HG02588 (cell line): Measurements from ENCODE around the gene LCE6A.

ENCODE experiments used
- ATAC-seq: cut with Tn5 transposase; IDR thresholded peaks from one replicate; pipeline ENCODE4 v1.9.1; 2021; ENCODE audit warnings: mild to moderate bottlenecking, moderate library complexity; ENCODE audit not compliant: unreplicated experiment

Gene LCE6A, protein sequence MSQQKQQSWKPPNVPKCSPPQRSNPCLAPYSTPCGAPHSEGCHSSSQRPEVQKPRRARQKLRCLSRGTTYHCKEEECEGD

DNA sequence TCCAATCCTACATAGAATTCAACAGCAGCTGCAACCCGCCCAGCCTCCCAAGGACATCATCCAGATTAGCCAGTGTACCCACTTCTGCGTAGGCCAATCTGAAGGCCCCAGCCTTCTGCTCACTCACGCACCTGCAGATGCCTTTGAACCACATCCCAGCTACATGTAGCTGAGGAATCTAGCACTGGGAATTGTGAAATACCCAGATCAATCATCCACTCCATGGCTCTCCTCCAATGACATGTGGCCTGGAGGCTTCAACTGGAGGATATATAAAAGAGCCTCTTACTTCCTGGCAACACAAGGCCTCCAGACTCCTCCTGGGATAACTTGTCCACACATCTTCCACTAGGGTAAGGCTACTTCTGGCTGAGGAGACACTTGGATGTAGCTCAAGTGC lies at the start of gene LCE6A:
TSS of gene LCE6A (plus strand) at position 301 of the 400 bp plus-strand sequence. CDS start 665 bp downstream, outside the sequence.
- ATAC-seq = no peak

DNA sequence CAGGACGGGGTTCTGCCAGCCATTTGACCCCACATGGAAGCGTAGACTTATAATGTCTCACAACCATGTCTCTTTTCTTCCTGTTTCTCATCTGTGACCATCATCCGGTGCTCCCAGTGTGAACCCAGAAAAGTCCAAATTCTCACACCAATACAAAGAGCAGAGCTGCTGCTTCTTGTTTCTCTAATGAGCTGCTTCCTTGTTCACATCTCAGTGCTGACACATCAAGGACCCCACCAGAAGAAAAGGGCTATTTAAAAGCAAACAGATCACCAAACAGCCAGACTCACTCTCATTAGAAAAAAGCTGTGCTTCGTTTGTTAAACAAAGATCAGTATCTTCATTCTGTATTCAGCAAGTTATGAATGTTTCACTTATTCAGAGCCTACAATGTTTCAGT lies 47.0 kb upstream of the LCE6A start:
- no peak for ATAC-seq

DNA sequence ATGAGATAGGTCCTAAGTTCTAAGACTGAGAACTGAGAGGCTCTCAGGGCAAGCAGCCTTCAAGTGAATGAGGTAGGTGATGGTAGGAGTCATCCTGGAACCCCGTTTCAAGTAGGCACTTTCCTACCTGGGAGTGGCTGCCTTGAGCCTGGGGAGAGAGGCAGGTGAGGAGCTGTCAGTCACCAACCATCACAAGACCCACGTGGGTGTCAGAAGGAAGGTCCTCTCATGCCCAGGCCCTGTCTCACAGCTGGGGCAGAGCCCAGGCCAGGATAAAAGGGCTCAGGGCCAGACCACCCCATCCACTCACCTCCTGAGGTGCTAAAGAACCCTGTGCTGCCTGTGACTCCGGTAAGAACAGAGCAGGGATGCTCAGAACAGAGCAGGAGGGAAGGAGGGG lies 46.2 kb upstream of the LCE6A start, which contains the start of gene LCE1D:
TSS of gene LCE1D (plus strand) at position 301 of the 400 bp plus-strand sequence. CDS start 1,074 bp downstream, outside the sequence.
- ATAC-seq = no peak

DNA sequence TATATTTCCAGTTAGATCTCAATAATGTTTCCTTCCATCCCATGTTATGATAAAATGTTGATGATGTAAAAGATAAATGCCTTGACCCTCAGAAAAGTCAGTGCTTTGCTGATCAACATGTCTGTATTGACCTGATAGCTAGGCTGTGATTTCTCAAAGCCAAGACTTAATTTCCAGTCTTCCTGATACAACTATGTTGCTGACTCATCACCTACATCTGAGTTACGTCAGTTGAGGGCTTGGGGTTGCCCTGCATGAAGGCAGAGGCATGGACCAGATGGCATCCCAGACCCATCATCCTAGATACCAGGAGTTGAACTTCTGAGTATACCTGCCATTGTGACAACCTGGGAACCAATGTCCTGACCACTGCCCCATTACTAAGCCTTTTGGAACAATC lies 41.3 kb upstream of the LCE6A start:
- no peak for ATAC-seq

DNA sequence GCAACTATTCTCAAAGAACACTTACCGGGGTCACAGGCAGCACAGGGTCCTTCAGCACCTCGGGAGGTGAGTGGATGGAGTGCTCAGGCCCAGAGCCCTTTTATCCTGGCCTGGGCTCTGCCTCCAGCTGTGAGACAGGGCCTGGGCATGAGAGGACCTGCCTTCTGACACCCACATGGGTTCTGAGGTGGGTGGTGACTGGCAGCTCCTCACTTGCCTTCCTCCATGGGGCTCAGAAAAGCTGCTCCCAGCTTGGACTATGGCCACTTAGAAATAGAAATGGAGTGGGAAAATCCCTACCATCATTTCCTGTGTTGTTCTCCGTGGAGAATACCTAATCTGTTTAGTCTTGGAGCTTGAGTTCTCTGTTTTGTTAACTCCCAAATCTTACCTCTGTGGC lies 36.1 kb upstream of the LCE6A start, which contains the start of gene LCE1C:
TSS of gene LCE1C (minus strand) at position 76 of the 400 bp plus-strand sequence. CDS start 1,173 bp downstream, outside the sequence.
- no peak for ATAC-seq

DNA sequence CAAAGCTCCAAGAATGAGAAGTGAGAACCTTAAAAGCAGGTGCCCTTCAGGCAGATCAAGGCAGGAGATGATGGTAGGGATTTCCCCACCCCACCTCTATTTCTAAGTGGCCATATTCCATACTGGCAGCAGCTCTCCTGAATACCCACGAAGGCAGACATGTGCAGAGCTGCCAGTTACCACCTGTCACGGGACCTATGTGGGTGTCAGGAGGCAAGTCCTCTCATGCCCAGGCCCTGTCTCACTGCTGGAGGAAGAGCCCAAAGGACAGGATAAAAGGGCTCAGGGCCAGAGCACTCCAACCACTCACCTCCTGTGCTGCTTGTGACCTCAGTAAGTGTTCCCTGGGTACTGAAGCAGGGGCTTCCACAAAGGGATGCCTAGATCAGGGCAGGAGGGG lies 31.6 kb upstream of the LCE6A start:
- no peak for ATAC-seq

DNA sequence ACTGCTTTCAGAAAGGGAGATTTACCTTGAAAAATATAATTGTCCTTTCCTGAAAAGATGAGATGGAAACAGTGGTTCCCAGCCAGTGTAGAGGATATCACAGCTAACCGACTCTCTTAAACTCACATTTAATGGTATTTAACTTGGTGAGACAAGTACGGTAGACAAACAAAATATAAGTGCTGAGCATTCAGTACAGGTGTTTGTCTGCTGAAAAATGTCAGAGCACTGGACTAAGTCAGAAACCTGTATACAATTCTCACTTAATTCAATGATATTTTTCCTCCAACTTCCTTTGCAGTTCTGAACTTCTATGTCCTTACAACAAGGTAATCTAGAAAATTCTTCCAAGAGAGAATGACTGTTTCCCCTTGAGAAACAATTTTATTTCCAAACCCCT lies 31.0 kb upstream of the LCE6A start, which contains the start of gene LCE1B:
TSS of gene LCE1B (plus strand) at position 301 of the 400 bp plus-strand sequence. CDS start 476 bp downstream, outside the sequence.
- no peak for ATAC-seq

DNA sequence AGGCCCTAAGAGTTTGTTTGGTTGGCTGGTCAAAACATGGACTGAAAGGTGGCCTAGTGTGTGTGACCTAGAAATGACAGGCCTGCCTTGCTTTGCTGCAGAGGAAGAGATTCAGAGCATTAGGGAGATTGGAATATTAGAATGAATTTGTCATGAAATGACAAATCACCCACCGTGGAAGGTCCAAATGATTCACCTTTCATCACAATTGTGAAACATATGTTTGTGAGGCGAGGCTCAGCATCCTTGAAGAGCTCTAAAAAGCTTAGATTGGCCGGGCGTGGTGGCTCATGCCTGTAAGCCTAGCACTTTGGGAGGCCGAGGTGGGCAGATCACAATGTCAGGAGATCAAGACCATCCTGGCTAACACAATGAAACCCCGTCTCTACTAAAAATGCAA lies 25.3 kb upstream of the LCE6A start:
- no peak for ATAC-seq

DNA sequence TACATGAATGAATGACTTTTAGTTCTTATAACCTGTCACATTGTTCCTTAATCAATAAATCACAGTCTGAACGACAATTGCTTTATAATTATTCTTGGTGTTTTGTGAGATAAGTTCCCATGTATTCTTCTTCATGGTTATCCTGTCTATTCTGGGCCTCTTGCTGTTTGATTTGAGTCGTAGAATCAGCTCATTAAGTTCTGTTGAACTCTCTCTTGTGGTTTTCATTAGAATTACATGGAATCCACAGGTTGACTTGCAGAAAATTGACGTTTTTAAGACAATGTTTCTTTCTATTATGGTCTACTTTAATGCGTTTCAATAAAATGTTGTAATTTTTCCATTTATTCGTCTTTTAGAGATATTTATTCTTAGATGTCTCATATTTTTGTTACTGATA lies 19.4 kb upstream of the LCE6A start:
- no peak for ATAC-seq

DNA sequence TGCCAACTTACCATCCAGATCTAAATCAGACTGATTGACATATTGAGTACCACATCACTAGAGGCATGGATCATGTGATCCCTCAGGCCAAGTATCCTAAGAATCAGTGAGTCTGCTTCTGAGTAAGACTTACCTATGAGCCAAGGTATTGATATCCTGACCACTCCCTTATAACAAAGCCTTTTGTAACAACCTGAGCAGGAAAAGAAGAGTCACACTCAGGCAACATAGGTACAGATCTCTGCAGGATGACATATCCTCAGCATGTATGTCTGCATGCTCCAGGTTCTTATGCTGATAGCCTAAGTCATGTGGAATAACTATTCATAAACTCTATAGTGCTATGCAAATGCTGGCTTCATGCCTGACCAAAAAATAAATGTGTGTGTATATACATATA lies 17.7 kb upstream of the LCE6A start:
- ATAC-seq = no peak

DNA sequence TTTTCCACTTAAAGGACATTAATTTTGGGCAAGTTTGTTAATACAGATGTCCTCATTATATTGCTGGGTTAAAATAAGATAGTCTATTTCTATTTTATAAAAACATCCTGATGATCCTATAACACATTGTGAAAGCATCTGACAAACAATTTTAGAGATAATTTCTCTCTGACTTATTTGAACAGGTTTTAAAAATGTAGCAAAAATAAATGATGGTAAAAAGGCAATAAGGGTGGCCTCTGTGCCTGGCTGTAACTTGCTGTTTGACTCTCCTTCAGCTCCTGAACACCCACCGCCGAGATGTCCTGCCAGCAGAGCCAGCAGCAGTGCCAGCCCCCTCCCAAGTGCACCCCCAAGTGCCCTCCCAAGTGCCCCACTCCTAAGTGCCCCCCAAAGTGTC lies 15.5 kb upstream of the LCE6A start, which contains the start of gene LCE1A:
TSS of gene LCE1A (plus strand) at position 301 of the 400 bp plus-strand sequence. CDS start at position 301, 0 bp downstream.
- ATAC-seq = no peak

DNA sequence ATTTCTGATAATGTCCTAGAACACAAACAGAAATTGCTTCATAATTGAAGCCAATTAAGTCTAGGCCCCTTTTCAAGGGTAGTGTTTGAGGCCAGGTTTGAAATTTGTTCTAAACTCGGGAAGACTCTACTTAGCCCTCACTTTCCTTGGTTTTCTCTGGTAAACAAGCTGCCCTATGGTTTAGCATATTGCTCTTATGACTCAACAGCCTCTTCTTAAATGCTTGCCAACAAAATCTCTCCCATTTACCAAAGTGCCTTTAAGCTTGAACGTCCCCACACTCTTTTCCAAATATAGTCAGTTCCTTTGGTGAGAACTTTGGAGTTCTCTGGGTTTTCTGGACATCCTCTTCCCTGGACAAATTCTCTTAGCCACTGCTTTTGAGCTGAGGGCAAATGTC lies 5.8 kb upstream of the LCE6A start:
- no peak for ATAC-seq

DNA sequence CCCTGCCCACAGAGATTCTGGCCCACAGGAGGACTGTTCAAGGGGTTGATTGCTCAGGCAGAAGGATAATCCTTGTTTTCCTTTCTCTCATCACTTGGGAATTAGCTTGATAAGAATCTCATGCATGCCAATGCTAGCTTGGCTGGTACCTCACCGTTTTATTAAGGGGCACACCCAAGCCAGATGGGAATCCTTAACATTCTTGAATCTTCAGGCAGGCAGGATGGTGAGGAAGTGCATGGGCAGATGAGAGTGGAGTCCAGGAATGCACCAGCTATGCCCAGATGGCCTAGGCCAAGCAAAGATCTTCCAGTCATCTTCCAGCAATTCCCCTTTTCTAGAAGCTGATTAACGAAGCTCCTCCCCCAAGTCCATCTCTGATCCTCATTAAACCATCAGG lies 13.0 kb downstream of the LCE6A start:
- no peak for ATAC-seq

DNA sequence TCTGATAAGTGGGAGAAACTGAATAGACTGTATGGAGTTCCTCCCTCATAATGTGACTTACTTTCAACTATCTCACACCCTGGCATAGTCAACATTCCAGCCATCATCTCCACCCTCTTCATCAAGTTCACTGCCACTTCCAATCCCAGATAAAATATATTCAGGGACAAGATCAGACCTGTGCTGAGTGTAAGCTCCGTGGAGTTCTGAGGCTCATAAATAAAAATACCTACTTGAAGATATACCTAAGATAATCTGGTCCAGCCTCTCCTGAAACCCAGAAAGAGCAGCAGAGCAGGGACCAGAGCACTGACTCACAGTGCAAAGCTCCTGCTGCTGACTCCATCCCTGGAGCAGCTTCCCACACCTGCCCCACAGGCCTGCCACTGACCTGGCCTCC lies 15.4 kb downstream of the LCE6A start:
- no peak for ATAC-seq

DNA sequence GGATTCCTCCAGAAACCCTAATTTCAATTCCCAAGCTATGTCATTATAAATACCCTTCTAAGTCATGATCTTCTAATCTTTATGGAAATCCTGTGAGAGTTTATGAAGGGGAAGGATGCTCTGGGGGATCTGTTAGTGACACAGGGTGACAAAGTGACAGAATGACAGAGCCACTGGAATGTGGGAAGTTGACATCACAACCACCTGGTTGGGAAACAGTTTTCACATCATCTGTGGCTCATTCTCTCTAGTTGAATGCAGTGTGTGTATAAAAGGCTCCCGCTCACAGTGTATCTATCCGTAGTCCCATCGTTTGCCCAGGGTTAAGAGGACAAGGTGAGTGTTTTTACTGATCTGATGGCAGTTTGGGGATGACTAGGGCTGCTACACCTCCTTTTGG lies 17.0 kb downstream of the LCE6A start, which contains the start of gene LCE7A:
TSS of gene LCE7A (plus strand) at position 301 of the 400 bp plus-strand sequence. CDS start 702 bp downstream, outside the sequence.
- no peak for ATAC-seq

DNA sequence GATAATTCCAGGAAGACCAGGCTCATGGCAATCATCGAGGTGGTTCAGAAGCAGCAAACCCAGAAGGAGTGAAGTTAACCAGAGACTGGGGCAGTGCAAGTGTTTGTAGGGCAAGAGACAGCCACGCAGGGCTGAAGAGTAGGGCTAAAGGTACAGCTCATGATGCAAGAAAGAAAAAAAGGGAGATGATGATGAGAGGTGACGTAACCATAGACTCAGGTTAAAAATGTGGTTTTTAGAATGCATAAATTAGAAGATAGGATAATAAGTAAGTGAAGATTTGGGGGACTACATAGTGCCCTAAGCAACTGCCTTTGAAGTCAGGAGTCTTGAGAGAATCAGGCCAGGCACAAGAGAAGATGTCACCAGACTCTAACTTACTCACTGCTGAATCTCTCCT lies 17.5 kb downstream of the LCE6A start:
- ATAC-seq = no peak

DNA sequence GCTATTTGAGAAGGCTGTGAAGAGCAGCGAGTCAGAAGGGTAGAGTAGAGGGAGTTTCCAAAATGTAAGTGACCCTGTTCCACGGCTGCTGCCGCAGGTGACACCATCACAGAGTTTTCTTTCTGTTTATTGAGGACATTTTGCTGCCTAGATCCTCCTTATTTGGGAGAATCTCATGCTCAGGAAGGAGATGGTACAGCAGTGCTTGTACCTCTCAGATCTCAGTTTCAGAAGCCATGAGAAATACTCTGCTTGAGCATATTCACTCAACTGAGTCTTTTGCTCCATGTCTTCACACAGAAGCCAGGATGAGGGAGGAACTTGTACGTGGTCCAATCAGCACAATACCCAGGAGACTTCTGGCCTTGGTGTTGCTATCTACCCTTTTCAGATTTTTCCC lies 18.7 kb downstream of the LCE6A start:
- no peak for ATAC-seq

DNA sequence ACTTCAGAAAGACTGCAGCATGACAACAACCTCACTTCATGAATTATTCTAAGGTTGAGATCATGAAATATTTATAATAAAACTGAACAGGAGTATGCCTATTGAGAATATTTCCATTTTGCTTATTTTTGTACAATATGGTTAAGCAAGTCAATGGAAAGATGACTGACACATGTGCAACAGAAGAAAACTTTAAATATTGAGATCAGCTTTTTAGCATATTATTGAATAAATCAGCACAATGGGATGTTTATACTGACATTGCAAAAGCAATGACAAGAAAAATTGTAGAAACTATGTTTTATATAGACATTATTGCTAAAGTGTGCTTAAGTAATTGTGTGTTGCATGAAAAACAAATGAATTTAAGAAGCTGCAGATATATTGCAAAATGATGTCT lies 21.8 kb downstream of the LCE6A start:
- no peak for ATAC-seq

DNA sequence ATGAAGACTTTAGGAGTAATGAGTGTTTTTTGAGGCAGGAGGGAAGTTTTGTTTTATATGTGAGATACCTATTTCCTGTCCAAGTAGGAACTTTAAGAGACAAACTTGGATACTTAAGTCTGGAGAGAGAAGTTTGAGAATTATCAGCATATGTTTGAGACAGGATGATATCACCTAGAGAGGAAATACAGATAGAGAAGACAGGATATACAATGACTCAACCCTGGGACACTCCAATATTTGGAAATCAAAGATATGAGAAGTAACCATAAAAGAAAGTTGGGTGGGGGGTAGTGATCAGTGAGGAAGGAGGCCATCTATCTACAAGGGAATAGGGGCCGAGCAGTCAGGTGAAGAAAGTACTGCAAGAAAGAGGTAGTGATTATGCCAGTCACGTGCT lies 23.7 kb downstream of the LCE6A start:
- no peak for ATAC-seq

DNA sequence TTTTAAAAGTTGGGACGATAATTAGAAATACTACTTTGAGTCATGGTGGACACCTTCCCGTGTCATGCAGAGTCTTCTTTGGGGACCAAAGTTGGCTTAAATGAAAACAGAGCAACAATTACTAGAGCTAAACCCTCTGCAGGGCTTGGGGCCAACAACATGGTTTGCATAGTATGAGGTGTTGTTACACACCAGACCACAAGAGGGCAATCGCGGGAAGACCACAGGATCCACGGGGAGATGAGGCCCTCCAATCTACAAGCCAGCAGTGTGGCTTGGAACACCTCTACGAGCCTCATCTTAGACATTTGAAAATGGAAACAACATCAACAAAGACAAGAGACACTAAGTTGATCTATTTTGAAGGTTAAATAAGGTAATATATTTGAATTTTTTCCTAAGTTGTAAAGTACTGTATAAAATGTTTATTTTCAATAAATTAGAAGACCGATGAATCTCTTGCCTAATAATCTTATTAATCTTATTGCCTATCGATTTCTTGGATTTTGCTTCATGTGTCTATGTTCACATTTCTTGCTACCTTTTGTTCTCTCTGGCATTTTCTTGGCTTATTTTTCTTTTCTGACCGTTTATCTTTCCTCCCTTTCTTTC lies 27.3 kb downstream of the LCE6A start:
- no peak for ATAC-seq

DNA sequence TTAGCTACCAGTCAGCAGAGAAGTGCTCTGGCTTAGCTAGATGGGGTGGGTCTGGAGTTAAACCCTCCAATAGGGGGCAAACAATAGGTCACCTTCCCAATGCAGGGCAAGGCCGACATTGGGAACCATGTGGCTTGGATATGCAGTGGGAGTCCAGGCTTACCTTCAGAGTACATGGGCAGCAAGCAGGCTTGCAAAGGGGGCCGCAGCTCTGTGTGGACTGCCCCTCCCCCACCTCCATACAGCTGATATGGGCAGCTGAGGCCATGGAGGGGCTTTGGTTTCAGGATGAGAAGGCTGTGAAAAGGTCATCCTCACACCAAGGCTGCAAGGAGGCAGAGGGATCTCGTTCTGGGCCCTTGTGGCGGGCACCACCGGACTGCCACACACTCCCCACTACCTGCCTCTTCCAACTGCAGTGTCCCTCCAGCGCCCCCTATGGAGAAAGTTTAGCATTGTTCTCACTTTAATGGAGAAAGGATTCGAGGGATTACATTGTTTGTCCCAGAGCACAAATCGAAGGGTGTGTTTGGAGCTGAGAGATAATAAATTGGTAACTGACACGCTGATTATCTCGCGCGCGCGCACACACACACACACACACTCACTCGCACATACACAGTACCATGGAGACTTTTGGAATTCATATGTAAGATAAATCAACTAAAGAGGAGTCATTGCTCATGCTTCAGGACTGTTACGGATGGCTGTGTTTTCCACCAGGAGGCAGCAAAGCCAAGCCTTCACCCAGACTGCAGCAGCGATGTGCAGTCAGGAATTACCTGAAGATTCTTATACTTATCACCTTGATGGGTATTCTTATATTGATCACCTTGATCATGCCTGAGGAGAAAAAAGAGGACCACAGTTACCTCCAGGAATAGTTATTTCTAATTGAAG lies 28.4 kb downstream of the LCE6A start:
- no peak for ATAC-seq

DNA sequence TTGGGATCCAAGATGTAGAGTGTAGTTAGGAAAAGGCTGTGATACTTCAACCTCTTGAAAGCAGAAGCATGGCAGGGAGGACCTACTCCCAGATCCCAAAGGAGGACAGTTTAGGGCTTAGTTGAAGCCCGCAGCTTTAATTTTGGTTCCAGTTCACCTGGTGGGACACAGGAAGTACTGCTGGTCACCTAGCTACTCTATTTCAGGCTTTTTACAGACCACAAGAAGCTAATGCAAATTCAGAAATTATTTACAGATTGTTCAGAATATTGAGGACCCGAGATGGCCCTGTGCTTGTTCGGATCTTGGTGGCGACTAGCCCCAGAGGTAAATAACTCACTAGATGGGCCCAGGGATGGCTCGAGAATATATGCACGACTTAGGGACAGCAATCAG lies 29.1 kb downstream of the LCE6A start:
- no peak for ATAC-seq
